SK-N-SH (cell line): ENCODE data around the gene GKN1. TPM values are rescaled to one million over a fixed set of nuclear protein-coding genes. Genes with fewer than 3 reads are reported as not detected.

Experiments
- CTCF ChIA-PET: fragments of 300-600, 350-600 bp; formaldehyde crosslinking; extraction: SDS; loops from one replicate; lab custom pipeline; 2021; lab: Yijun Ruan, JAX
- POLR2A ChIA-PET: fragments of 350-600 bp; sonication (Branson Sonifier 250); formaldehyde crosslinking; extraction: SDS; loops from one replicate; lab custom pipeline; 2020; ENCODE audit warnings: antibody characterized with exemption, inconsistent platforms; lab: Yijun Ruan, JAX
- DNase-seq: peaks from one replicate; pipeline ENCODE4 v3.0.0; 2012
- H2AFZ ChIP-seq: fragments of 200-600 bp; sonication (generic); 2 replicates; pipeline ENCODE4 v1.8.1; 2016; ENCODE audit warnings: antibody characterized with exemption, mild to moderate bottlenecking, low read depth
- H3F3A ChIP-seq: fragments of 200-600 bp; sonication (generic); replicated peaks from 2 replicates; pipeline ENCODE3; 2016; ENCODE audit warnings: antibody characterized with exemption, mild to moderate bottlenecking; ENCODE audit not compliant: insufficient read depth
- H3K27ac ChIP-seq, 2 experiments: fragments of 200-500 bp in 1 of 2; fragments of 200-600 bp in 1 of 2; sonication (Bioruptor generic) in 1 of 2; sonication (generic), shearing (Covaris generic) in 1 of 2; 2 replicates each; pipeline versions ENCODE4 v1.5.1 to v1.6.1; 2014 to 2016; ENCODE audit warnings: low read depth in 2 of 2, inconsistent platforms in 1 of 2, low read length in 1 of 2, mild to moderate bottlenecking in 1 of 2, mixed read lengths in 1 of 2
- H3K27me3 ChIP-seq: fragments of 200-600 bp; sonication (generic), shearing (Covaris generic); 2 replicates; pipeline ENCODE4 v1.6.1; 2016; ENCODE audit warnings: mixed run types; ENCODE audit not compliant: insufficient read depth
- H3K36me3 ChIP-seq, 2 experiments: fragments of 200-500 bp in 1 of 2; fragments of 200-600 bp in 1 of 2; sonication (Bioruptor generic) in 1 of 2; sonication (generic) in 1 of 2; replicated peaks in 1 of 2; 2 replicates each; pipeline versions ENCODE3 to v1.5.1; 2014 to 2016; ENCODE audit warnings: low read length in 1 of 2, mild to moderate bottlenecking in 1 of 2; ENCODE audit not compliant: insufficient read depth in 2 of 2, control insufficient read depth in 1 of 2
- H3K4me1 ChIP-seq, 2 experiments: fragments of 200-500 bp in 1 of 2; fragments of 200-600 bp in 1 of 2; sonication (Bioruptor generic) in 1 of 2; sonication (generic), shearing (Covaris generic) in 1 of 2; 2 replicates each; pipeline versions ENCODE4 v1.5.1 to v1.6.1; 2014 to 2016; ENCODE audit warnings: low read depth in 1 of 2, low read length in 1 of 2, mixed run types in 1 of 2; ENCODE audit not compliant: insufficient read depth in 2 of 2, control insufficient read depth in 1 of 2
- H3K4me2 ChIP-seq: fragments of 200-600 bp; sonication (generic), shearing (Covaris generic); 2 replicates; pipeline ENCODE4 v1.6.1; 2017; ENCODE audit warnings: mixed run types
- H3K4me3 ChIP-seq, 2 experiments: fragments of 200-500 bp in 1 of 2; fragments of 200-600 bp in 1 of 2; sonication (Bioruptor generic) in 1 of 2; sonication (generic), shearing (Covaris generic) in 1 of 2; 2 replicates each; pipeline versions ENCODE4 v1.5.1 to v1.8.1; 2014 to 2016; ENCODE audit warnings: low read depth in 2 of 2, inconsistent platforms in 1 of 2, low read length in 1 of 2, mild to moderate bottlenecking in 1 of 2, mixed read lengths in 1 of 2, moderate library complexity in 1 of 2
- H3K79me2 ChIP-seq: fragments of 200-600 bp; sonication (generic); 2 replicates; pipeline ENCODE4 v1.8.1; 2017; ENCODE audit warnings: mild to moderate bottlenecking; ENCODE audit not compliant: insufficient read depth
- H3K9ac ChIP-seq: fragments of 200-600 bp; sonication (generic); 2 replicates; pipeline ENCODE4 v1.6.1; 2017; ENCODE audit warnings: mixed run types
- H3K9me2 ChIP-seq: fragments of 200-600 bp; sonication (generic); 2 replicates; pipeline ENCODE4 v1.6.1; 2017; ENCODE audit warnings: mixed run types
- H3K9me3 ChIP-seq: fragments of 200-600 bp; sonication (generic); 2 replicates; pipeline ENCODE4 v1.6.1; 2017; ENCODE audit warnings: mixed run types, mild to moderate bottlenecking, moderate library complexity
- H4K20me1 ChIP-seq: fragments of 200-600 bp; sonication (generic); 2 replicates; pipeline ENCODE4 v1.6.1; 2017; ENCODE audit warnings: mild to moderate bottlenecking, mixed run types; ENCODE audit not compliant: insufficient read depth
- CHD2 ChIP-seq: fragments of 150-350 bp; IDR thresholded peaks from 2 replicates; pipeline ENCODE4 v1.6.1; 2018; ENCODE audit warnings: low read length; ENCODE audit not compliant: partially characterized antibody
- CTCF ChIP-seq: fragments of 200-600 bp; sonication (generic); IDR thresholded peaks from 2 replicates; pipeline ENCODE4 v1.6.1; 2017; ENCODE audit warnings: antibody characterized with exemption, mild to moderate bottlenecking, moderate library complexity
- EP300 ChIP-seq, 2 experiments: IDR thresholded peaks; 2 replicates each; pipeline versions ENCODE4 v1.4.0 to v1.6.1; 2012; ENCODE audit warnings: borderline replicate concordance in 1 of 2, low read depth in 1 of 2, low read length in 1 of 2
- FOXM1 ChIP-seq: IDR thresholded peaks from 2 replicates; pipeline ENCODE4 v1.4.0; 2012; ENCODE audit warnings: low read depth, mild to moderate bottlenecking
- GABPA ChIP-seq: IDR thresholded peaks from 2 replicates; pipeline ENCODE4 v1.4.0; 2012; ENCODE audit warnings: low read depth, mild to moderate bottlenecking
- JUND ChIP-seq: IDR thresholded peaks from 2 replicates; pipeline ENCODE4 v1.4.0; 2012
- MEF2A ChIP-seq: IDR thresholded peaks from 2 replicates; pipeline ENCODE4 v1.4.0; 2012; ENCODE audit warnings: low read depth, borderline replicate concordance
- NFIC ChIP-seq: IDR thresholded peaks from 2 replicates; pipeline ENCODE4 v1.4.0; 2012; ENCODE audit warnings: borderline replicate concordance
- NRF1 ChIP-seq: IDR thresholded peaks from 2 replicates; pipeline ENCODE4 v1.6.1; 2012; ENCODE audit warnings: low read depth, mild to moderate bottlenecking, low read length
- PBX3 ChIP-seq: IDR thresholded peaks from 2 replicates; pipeline ENCODE4; 2012
- POLR2AphosphoS5 ChIP-seq: IDR thresholded peaks from 2 replicates; pipeline ENCODE4 v1.6.1; 2012; ENCODE audit warnings: low read depth, low read length
- RCOR1 ChIP-seq: fragments of 150-350 bp; IDR thresholded peaks from 2 replicates; pipeline ENCODE4 v1.6.1; 2017; ENCODE audit warnings: antibody characterized with exemption, low read length
- RFX5 ChIP-seq: IDR thresholded peaks from 2 replicates; pipeline ENCODE4 v1.6.1; 2012; ENCODE audit warnings: mild to moderate bottlenecking, improper control_type of control experiment, low read length
- SIN3A ChIP-seq: IDR thresholded peaks from 2 replicates; pipeline ENCODE4 v1.6.1; 2012; ENCODE audit warnings: low read depth, mild to moderate bottlenecking, low read length, moderate library complexity, borderline replicate concordance
- TAF1 ChIP-seq: IDR thresholded peaks from 2 replicates; pipeline ENCODE4 v1.6.1; 2012; ENCODE audit warnings: low read depth, mild to moderate bottlenecking, low read length, moderate library complexity, borderline replicate concordance
- TEAD4 ChIP-seq: IDR thresholded peaks from 2 replicates; pipeline ENCODE4 v1.4.0; 2012; ENCODE audit warnings: mild to moderate bottlenecking, borderline replicate concordance; ENCODE audit not compliant: insufficient read depth
- WGBS: methylation state at CpG from one replicate; pipeline ENCODE4 v1.1.6; 2017; ENCODE audit warnings: low lambda C conversion rate; 5-methylcytosine and 5-hydroxymethylcytosine counted together
- polyA plus RNA-seq, 3 experiments: library from polyadenylated mRNA; depleted of rRNA; stranded (reverse); fragments of >200 nt; gene quantifications; 2 replicates each; pipeline ENCODE4 v1.2.3, GENCODE V29; 2012
- TF ChIP-seq, protein P1 (sequence below): IDR thresholded peaks from 2 replicates; pipeline ENCODE4 v1.4.0; 2012; ENCODE audit warnings: low read depth, borderline replicate concordance

The GKN1 gene
- polyA plus RNA-seq, 1 of the 3 experiments (the other 2 are of a cell fraction): not detected

GRCh38 chr2:69022548-69022947 is 48.1 kb downstream of the GKN1 start:
- no peak for DNase-seq
- peaks cover 22 to 36% of the 10 kb centered on the region in 2 experiments; a peak in 3 of 4 replicates for H3K4me1 ChIP-seq
- peaks cover 99% of the 10 kb centered on the region for H4K20me1 ChIP-seq

More at GRCh38 chr2:69022548-69022947, 48.1 kb downstream of the GKN1 start:
- H3K36me3 ChIP-seq: peaks cover 0 to 38% of the 10 kb centered on the region in 2 experiments
- TF ChIP-seq PBX3: no peak
- no peak for TF ChIP-seq RFX5
- no peak for TF ChIP-seq SIN3A
- no peak for TF ChIP-seq CHD2
- no peak for TF ChIP-seq MEF2A
- TF ChIP-seq GABPA: no peak
- TF ChIP-seq NFIC: no peak
- TF ChIP-seq, protein P1, sequence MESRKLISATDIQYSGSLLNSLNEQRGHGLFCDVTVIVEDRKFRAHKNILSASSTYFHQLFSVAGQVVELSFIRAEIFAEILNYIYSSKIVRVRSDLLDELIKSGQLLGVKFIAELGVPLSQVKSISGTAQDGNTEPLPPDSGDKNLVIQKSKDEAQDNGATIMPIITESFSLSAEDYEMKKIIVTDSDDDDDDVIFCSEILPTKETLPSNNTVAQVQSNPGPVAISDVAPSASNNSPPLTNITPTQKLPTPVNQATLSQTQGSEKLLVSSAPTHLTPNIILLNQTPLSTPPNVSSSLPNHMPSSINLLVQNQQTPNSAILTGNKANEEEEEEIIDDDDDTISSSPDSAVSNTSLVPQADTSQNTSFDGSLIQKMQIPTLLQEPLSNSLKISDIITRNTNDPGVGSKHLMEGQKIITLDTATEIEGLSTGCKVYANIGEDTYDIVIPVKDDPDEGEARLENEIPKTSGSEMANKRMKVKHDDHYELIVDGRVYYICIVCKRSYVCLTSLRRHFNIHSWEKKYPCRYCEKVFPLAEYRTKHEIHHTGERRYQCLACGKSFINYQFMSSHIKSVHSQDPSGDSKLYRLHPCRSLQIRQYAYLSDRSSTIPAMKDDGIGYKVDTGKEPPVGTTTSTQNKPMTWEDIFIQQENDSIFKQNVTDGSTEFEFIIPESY: no peak
- TF ChIP-seq TEAD4: no peak
- TF ChIP-seq CTCF: no peak
- no peak for TF ChIP-seq FOXM1
- no peak for TF ChIP-seq JUND
- no peak for TF ChIP-seq RCOR1
- TF ChIP-seq POLR2AphosphoS5: no peak
- no peak for TF ChIP-seq EP300 (IDR thresholded peaks at IDR 0.05; ENCODE audit: borderline replicate concordance in 1 of 2, low read depth in 1 of 2, low read length in 1 of 2)
- no peak for TF ChIP-seq NRF1
- no peak for TF ChIP-seq TAF1
- TF ChIP-seq, all 33 proteins: peak for 0
- no peaks in the 10 kb centered on the region for H3K9me2 ChIP-seq
- H2AFZ ChIP-seq: no peak overlapping the region
- H3K4me2 ChIP-seq: no peak overlapping the region
- H3K27ac ChIP-seq: no peak overlapping the region
- H3K9ac ChIP-seq: no peak overlapping the region
- H3K79me2 ChIP-seq: peaks cover 100% of the 10 kb centered on the region
- ChIA-PET CTCF (interaction anchor here (4.3 kb wide), 1 partner anchor 284 kb away, joined by 24 read pairs; no protein-coding TSS in a partner anchor), POLR2A (no interaction called here)
- no peaks in the 10 kb centered on the region for H3K27me3 ChIP-seq
- no peak overlapping the region for H3K4me3 ChIP-seq
- WGBS: 100% methylated on average over 1 of the region's 1 CpG
- peaks cover 3% of the 10 kb centered on the region for H3F3A ChIP-seq
- H3K9me3 ChIP-seq: 0 out of 2 replicates have a peak, but pooled peaks cover 2% of the 10 kb centered on the region
